Measurements from ENCODE around the gene RBM42. TPM values are rescaled to one million over a fixed set of nuclear protein-coding genes. Genes with fewer than 3 reads are reported as not detected.
"Not testable (repeated sequence)": the region's sequence is repeated elsewhere in the genome, so short reads cannot be mapped to it uniquely, and the experiment has no call there.

Gene RBM42
- total RNA-seq, 1 donor from 2014 or later, result 73.6 TPM

- POLR2A ChIA-PET, result interaction anchor here (0.7 kb wide), 1 partner anchor 17 kb away, joined by 5 read pairs; no protein-coding TSS in a partner anchor
- Mint-ChIP-seq H3K9me3 (no peaks in the 10 kb centered on the region), H3K27me3 (peaks cover 7% of the 10 kb centered on the region), H3K27ac (no peak overlapping the region), H3K4me3 (no peak overlapping the region), H3K36me3 (ENCODE audit: low read depth) (no peaks in the 10 kb centered on the region), H3K4me1 (no peaks in the 10 kb centered on the region)
- DNase-seq (no peak), ATAC-seq (ENCODE audit: low read depth) (no peak)
- TF ChIP-seq CTCF (IDR thresholded peaks at IDR 0.05), result no peak
- CTCF ChIA-PET, result interaction anchor here (1.1 to 3.6 kb wide), 3 partner anchors 42 to 238 kb away, joined by 5 to 22 read pairs (median 18); no protein-coding TSS in a partner anchor
- intact Hi-C loops (cut with micrococcal nuclease), result no loop called here
Measured at GRCh38 chr19:35590875-35591274, 38.0 kb upstream of the RBM42 start.

- POLR2A ChIA-PET, result no interaction called here
- DNase-seq, result no peak
Measured at GRCh38 chr19:35592226-35592625, 36.6 kb upstream of the RBM42 start.

GRCh38 chr19:35595026-35595425, 33.8 kb upstream of the RBM42 start:
- H3K4me1 Mint-ChIP-seq; H3K4me3 Mint-ChIP-seq; H3K9me3 Mint-ChIP-seq; POLR2A ChIA-PET; H3K27me3 Mint-ChIP-seq; H3K36me3 Mint-ChIP-seq (ENCODE audit: low read depth); H3K27ac Mint-ChIP-seq; intact Hi-C loops (cut with micrococcal nuclease); DNase-seq; ATAC-seq (ENCODE audit: low read depth); CTCF ChIA-PET: not testable (repeated sequence)

More at GRCh38 chr19:35592226-35592625, 36.6 kb upstream of the RBM42 start:
- intact Hi-C loops (cut with micrococcal nuclease), result loop anchor here (1.0 to 2.0 kb wide), 4 partner anchors 43 to 525 kb away; no protein-coding TSS in a partner anchor
- H3K27ac Mint-ChIP-seq, result no peak overlapping the region
- no peak for TF ChIP-seq CTCF (IDR thresholded peaks at IDR 0.05)
- H3K4me1 Mint-ChIP-seq, result no peaks in the 10 kb centered on the region
- H3K36me3 Mint-ChIP-seq (ENCODE audit: low read depth), result no peaks in the 10 kb centered on the region
- peak; percentile 54 for ATAC-seq (ENCODE audit: low read depth)
- no peak overlapping the region for H3K4me3 Mint-ChIP-seq
- CTCF ChIA-PET, result interaction anchor here (1.1 to 3.6 kb wide), 4 partner anchors 43 to 239 kb away, joined by 3 to 22 read pairs (median 12); partner anchors contain the start of gene DMKN
- H3K27me3 Mint-ChIP-seq, result no peaks in the 10 kb centered on the region
- no peaks in the 10 kb centered on the region for H3K9me3 Mint-ChIP-seq

- Mint-ChIP-seq H3K4me3 (no peak overlapping the region), H3K27me3 (peaks cover 7% of the 10 kb centered on the region), H3K4me1 (no peaks in the 10 kb centered on the region), H3K36me3 (ENCODE audit: low read depth) (no peaks in the 10 kb centered on the region), H3K27ac (no peak overlapping the region), H3K9me3 (no peaks in the 10 kb centered on the region)
- CTCF ChIA-PET, result no interaction called here
- TF ChIP-seq CTCF (IDR thresholded peaks at IDR 0.05), result no peak
- ATAC-seq (ENCODE audit: low read depth) (no peak), DNase-seq (no peak)
- intact Hi-C loops (cut with micrococcal nuclease), result no loop called here
- POLR2A ChIA-PET, result no interaction called here
Measured at GRCh38 chr19:35595928-35596327, 32.9 kb upstream of the RBM42 start.

- ChIA-PET CTCF (interaction anchor here (2.0 kb wide), 1 partner anchor 86 kb away, joined by 7 read pairs; no protein-coding TSS in a partner anchor), POLR2A (no interaction called here)
- intact Hi-C loops (cut with micrococcal nuclease), result no loop called here
- no peaks in the 10 kb centered on the region for H3K36me3 Mint-ChIP-seq (ENCODE audit: low read depth)
- peaks cover 10% of the 10 kb centered on the region for H3K27me3 Mint-ChIP-seq
- no peak for ATAC-seq (ENCODE audit: low read depth)
- no peak overlapping the region for H3K4me3 Mint-ChIP-seq
- no peak overlapping the region for H3K27ac Mint-ChIP-seq
- no peak for DNase-seq
- TF ChIP-seq CTCF (IDR thresholded peaks at IDR 0.05), result no peak
- H3K4me1 Mint-ChIP-seq, result no peaks in the 10 kb centered on the region
- H3K9me3 Mint-ChIP-seq, result no peaks in the 10 kb centered on the region
Measured at GRCh38 chr19:35596366-35596999, 32.4 kb upstream of the RBM42 start.

All from activated B cell treated with CpG ODN at 0.5 μM for 24 hours (primary cell).